Measurements from ENCODE around the gene PLA2G4B. TPM values are rescaled to one million over a fixed set of nuclear protein-coding genes. Genes with fewer than 3 reads are reported as not detected.

PLA2G4B gene
- total and polyA plus RNA-seq, 2 of the 8 experiments (the other 6 are each of a cell fraction or from before 2014, with no cell fraction given), result 4.2 to 9.2 TPM

- no peak overlapping the region for H3K27ac ChIP-seq (ENCODE audit: low read depth, low read length)
- FAIRE-seq, result no peak
- TF ChIP-seq TAF7 (optimal IDR thresholded peaks at IDR 0.05; ENCODE audit: borderline replicate concordance, low read depth, low read length) (no peak), SIN3A (conservative IDR thresholded peaks at IDR 0.05 in 1 of 2, IDR thresholded peaks at IDR 0.05 in 1 of 2; ENCODE audit: low read depth in 1 of 2, low read length in 2 of 2) (no peak), GTF2F1 (IDR thresholded peaks at IDR 0.05; ENCODE audit: borderline replicate concordance, low read depth, low read length) (no peak), CBX8 (IDR thresholded peaks at IDR 0.05; ENCODE audit: borderline replicate concordance, low read depth, low read length) (no peak), ATF2 (IDR thresholded peaks at IDR 0.05; ENCODE audit: low read length) (no peak), SP4 (IDR thresholded peaks at IDR 0.05; ENCODE audit: low read length) (no peak), SAP30 (IDR thresholded peaks at IDR 0.05; ENCODE audit: insufficient read depth, insufficient replicate concordance, low read length) (no peak), TBP (IDR thresholded peaks at IDR 0.05; ENCODE audit: low read depth, low read length) (no peak), KDM5A (IDR thresholded peaks at IDR 0.05; ENCODE audit: low read length) (no peak), CBX5 (IDR thresholded peaks at IDR 0.05; ENCODE audit: low read depth, low read length) (no peak), MAX (IDR thresholded peaks at IDR 0.05) (no peak)
These were observed 27.6 kb downstream of the PLA2G4B start for GRCh38 chr15:41866263-41866703.

More at GRCh38 chr15:41866263-41866703, 27.6 kb downstream of the PLA2G4B start:
- Histone ChIP-seq H4K20me1 (replicated peaks in 1 of 2; ENCODE audit: control insufficient read depth in 1 of 2, insufficient read depth in 2 of 2, low read length in 2 of 2) (peaks cover 0 to 2% of the 10 kb centered on the region in 2 experiments), H3K23ac (ENCODE audit: insufficient read length) (no peak overlapping the region), H2AK5ac (ENCODE audit: low read depth, low read length) (no peak overlapping the region), H3K27me3 (replicated peaks in 1 of 4; ENCODE audit: control insufficient read depth in 3 of 4, extremely low read depth in 1 of 4, insufficient read depth in 3 of 4, low read length in 3 of 4) (no peaks in the 10 kb centered on the region; a peak in 2 of 7 replicates), H3K4me3 (ENCODE audit: extremely low read depth in 1 of 4, insufficient read depth in 2 of 4, low read depth in 3 of 4, low read length in 4 of 4) (no peak overlapping the region), H3K4me2 (ENCODE audit: insufficient read depth in 1 of 2, low read depth in 2 of 2, low read length in 2 of 2) (no peak overlapping the region), H3K56ac (replicated peaks; ENCODE audit: insufficient read length, low read depth, low read length) (no peak overlapping the region), H3K79me1 (ENCODE audit: low read depth, low read length) (no peaks in the 10 kb centered on the region), H2BK15ac (ENCODE audit: low read length) (no peak overlapping the region), H3K18ac (ENCODE audit: extremely low read depth, low read length) (no peak overlapping the region), H3K14ac (ENCODE audit: insufficient read length) (no peak overlapping the region), H3K79me2 (ENCODE audit: control insufficient read depth in 1 of 2, insufficient read depth in 2 of 2, low read length in 2 of 2) (no peaks in the 10 kb centered on the region), H3K4ac (replicated peaks; ENCODE audit: insufficient read length, low read depth, low read length) (no peak overlapping the region), H2AFZ (ENCODE audit: low read length) (no peak overlapping the region), H3K36me3 (ENCODE audit: control insufficient read depth in 2 of 4, insufficient read depth in 4 of 4, low read length in 3 of 4) (no peaks in the 10 kb centered on the region), H2BK5ac (ENCODE audit: low read depth, low read length) (no peak overlapping the region; the same call in 1 of the 2 replicates), H2BK12ac (ENCODE audit: low read depth, low read length) (no peak overlapping the region), H3K9ac (replicated peaks in 1 of 4; ENCODE audit: extremely low read depth in 1 of 4, low read depth in 3 of 4, low read length in 3 of 4) (no peak overlapping the region), H2BK120ac (replicated peaks; ENCODE audit: low read depth, low read length) (no peak overlapping the region), H3K23me2 (ENCODE audit: low read depth, low read length) (no peaks in the 10 kb centered on the region), H4K8ac (ENCODE audit: extremely low read depth, insufficient read depth, low read length) (peak overlapping the region; percentile 75), H4K5ac (ENCODE audit: insufficient read length, low read depth, low read length) (no peak overlapping the region), H3K4me1 (replicated peaks in 1 of 4; ENCODE audit: control insufficient read depth in 3 of 4, insufficient read depth in 4 of 4, low read length in 3 of 4) (peaks cover 0 to 8% (median 2%) of the 10 kb centered on the region in 4 experiments; a peak in 3 of 7 replicates), H3K9me3 (ENCODE audit: insufficient read depth in 2 of 2, low read depth in 1 of 2, low read length in 1 of 2) (no peaks in the 10 kb centered on the region), H4K91ac (replicated peaks; ENCODE audit: insufficient read length, low read length) (no peak overlapping the region), H2BK20ac (ENCODE audit: low read length) (no peak overlapping the region)
- 88% methylated on average over 8 of the region's 8 CpGs; no CpG with 5 or more reads in 1 of the 2 experiments for WGBS, 2 experiments (ENCODE audit: extremely low coverage in 1 of 2, insufficient coverage in 1 of 2, insufficient read length in 1 of 2, insufficient replicate concordance in 2 of 2, low coverage in 1 of 2, low lambda C conversion rate in 2 of 2, missing lambda C conversion rate in 1 of 2)
- ChIA-PET CTCF (ENCODE audit: partially characterized antibody) (interaction anchor here (0.8 to 4.1 kb wide), 9 partner anchors 9 to 309 kb away, joined by 3 to 22 read pairs (median 4); no protein-coding TSS in a partner anchor), POLR2A (ENCODE audit: partially characterized antibody) (interaction anchor here (2.6 kb wide), 1 partner anchor 16 kb away, joined by 11 read pairs; no protein-coding TSS in a partner anchor)
- DNase-seq (ENCODE audit: low read depth in 1 of 2, low spot score in 2 of 2), result no peak
